Stimulated activated CD8-positive, alpha-beta memory T cell treated with anti-CD3 and anti-CD28 coated beads, Interleukin-4, amount 100 ng/mL, for 4 hours (primary cell): ENCODE measurements around the gene EIF1.
"Not testable (repeated sequence)": the region's sequence is repeated elsewhere in the genome, so short reads cannot be mapped to it uniquely, and the experiment has no call there.

Experiments
- DNase-seq, 2 donors: peaks; one replicate each; pipeline ENCODE4 v3.0.0-alpha.2; 2020; ENCODE audit warnings: low read depth in 2 of 2, low spot score in 1 of 2

Gene EIF1

GRCh38 chr17:41697122-41697962 is 8.7 kb downstream of the EIF1 start:
- no peak for DNase-seq

- not testable (repeated sequence) for DNase-seq
These were observed 12.2 kb downstream of the EIF1 start for GRCh38 chr17:41700843-41701242.

- DNase-seq = no peak
These were observed 14.0 kb downstream of the EIF1 start for GRCh38 chr17:41702712-41703111.

- DNase-seq = no peak
These were observed 16.7 kb downstream of the EIF1 start for GRCh38 chr17:41705271-41705991.

- no peak for DNase-seq
These were observed 19.4 kb downstream of the EIF1 start for GRCh38 chr17:41707803-41708669.

- no peak for DNase-seq
These were observed 21.9 kb downstream of the EIF1 start for GRCh38 chr17:41710472-41711090.

- DNase-seq = no peak
These were observed 23.1 kb downstream of the EIF1 start, which contains the start of gene GAST for GRCh38 chr17:41711669-41712400. GAST (plus strand) TSS chr17:41712331; CDS start chr17:41715437, 3,106 bp downstream.

GRCh38 chr17:41717408-41718286 is 29.0 kb downstream of the EIF1 start:
- no peak for DNase-seq

- no peak for DNase-seq
These were observed 29.6 kb downstream of the EIF1 start for GRCh38 chr17:41718287-41718645.

GRCh38 chr17:41722231-41722630 is 33.5 kb downstream of the EIF1 start:
- DNase-seq = no peak

GRCh38 chr17:41723801-41724475 is 35.3 kb downstream of the EIF1 start:
- no peak for DNase-seq

GRCh38 chr17:41724476-41725050 is 35.9 kb downstream of the EIF1 start:
- DNase-seq = no peak

- no peak for DNase-seq
These were observed 36.4 kb downstream of the EIF1 start for GRCh38 chr17:41725134-41725533.

GRCh38 chr17:41728056-41728455 is 39.4 kb downstream of the EIF1 start:
- DNase-seq = no peak

GRCh38 chr17:41730479-41730878 is 41.8 kb downstream of the EIF1 start:
- DNase-seq = no peak

- no peak for DNase-seq
These were observed 43.2 kb downstream of the EIF1 start for GRCh38 chr17:41731836-41732235.

- no peak for DNase-seq
These were observed 44.9 kb downstream of the EIF1 start for GRCh38 chr17:41733348-41734138.
